IPS-18c (cell line): ENCODE results near the gene ADGRF1.

Experiments
- H3K4me3 ChIP-seq: 2 replicates; pipeline ENCODE4 v1.7.0; 2013; ENCODE audit warnings: low read depth, mild to moderate bottlenecking, low read length, moderate library complexity; ENCODE audit not compliant: insufficient read depth
- H3K9me3 ChIP-seq: one replicate; pipeline ENCODE4 v1.6.1; 2013; ENCODE audit warnings: mild to moderate bottlenecking, low read length, moderate library complexity; ENCODE audit not compliant: control insufficient read depth, insufficient read depth

The ADGRF1 gene

GRCh38 chr6:47032974-47033765 is 9.0 kb downstream of the ADGRF1 start:
- Histone ChIP-seq H3K9me3 (no peaks in the 10 kb centered on the region), H3K4me3 (no peak overlapping the region)

GRCh38 chr6:47031656-47032055 is 10.5 kb downstream of the ADGRF1 start:
- no peak overlapping the region for H3K4me3 ChIP-seq
- H3K9me3 ChIP-seq = no peaks in the 10 kb centered on the region

GRCh38 chr6:47029865-47030561 is 12.1 kb downstream of the ADGRF1 start:
- Histone ChIP-seq H3K4me3 (no peak overlapping the region), H3K9me3 (no peaks in the 10 kb centered on the region)

GRCh38 chr6:47028835-47029360 is 13.2 kb downstream of the ADGRF1 start:
- Histone ChIP-seq H3K9me3 (no peaks in the 10 kb centered on the region), H3K4me3 (no peak overlapping the region)

- no peak overlapping the region for H3K4me3 ChIP-seq
- H3K9me3 ChIP-seq = no peaks in the 10 kb centered on the region
These were observed 14.8 kb downstream of the ADGRF1 start for GRCh38 chr6:47027315-47027714.

- H3K9me3 ChIP-seq = no peaks in the 10 kb centered on the region
- no peak overlapping the region for H3K4me3 ChIP-seq
These were observed 15.5 kb downstream of the ADGRF1 start for GRCh38 chr6:47026679-47027078.

- Histone ChIP-seq H3K9me3 (no peaks in the 10 kb centered on the region), H3K4me3 (no peak overlapping the region)
These were observed 18.6 kb downstream of the ADGRF1 start for GRCh38 chr6:47023573-47023972.

- no peaks in the 10 kb centered on the region for H3K9me3 ChIP-seq
- no peak overlapping the region for H3K4me3 ChIP-seq
These were observed 19.9 kb downstream of the ADGRF1 start for GRCh38 chr6:47022191-47022590.

- no peak overlapping the region for H3K4me3 ChIP-seq
These were observed 22.2 kb downstream of the ADGRF1 start for GRCh38 chr6:47019941-47020340.

GRCh38 chr6:47016909-47017308 is 25.2 kb downstream of the ADGRF1 start:
- Histone ChIP-seq H3K9me3 (no peaks in the 10 kb centered on the region), H3K4me3 (no peak overlapping the region)

More at GRCh38 chr6:47019941-47020340, 22.2 kb downstream of the ADGRF1 start:
- no peaks in the 10 kb centered on the region for H3K9me3 ChIP-seq

- Histone ChIP-seq H3K4me3 (no peak overlapping the region), H3K9me3 (no peaks in the 10 kb centered on the region)
These were observed 25.9 kb downstream of the ADGRF1 start for GRCh38 chr6:47016261-47016660.

- H3K9me3 ChIP-seq = no peaks in the 10 kb centered on the region
- H3K4me3 ChIP-seq = no peak overlapping the region
These were observed 27.7 kb downstream of the ADGRF1 start for GRCh38 chr6:47014401-47014800.

- H3K4me3 ChIP-seq = no peak overlapping the region
- H3K9me3 ChIP-seq = no peaks in the 10 kb centered on the region
These were observed 32.5 kb downstream of the ADGRF1 start for GRCh38 chr6:47009583-47009982.

GRCh38 chr6:47008397-47008763 is 33.8 kb downstream of the ADGRF1 start:
- H3K4me3 ChIP-seq = no peak overlapping the region

GRCh38 chr6:47007657-47008396 is 34.3 kb downstream of the ADGRF1 start:
- no peaks in the 10 kb centered on the region for H3K9me3 ChIP-seq
- no peak overlapping the region for H3K4me3 ChIP-seq

More at GRCh38 chr6:47008397-47008763, 33.8 kb downstream of the ADGRF1 start:
- no peaks in the 10 kb centered on the region for H3K9me3 ChIP-seq

- H3K9me3 ChIP-seq = no peaks in the 10 kb centered on the region
- H3K4me3 ChIP-seq = no peak overlapping the region
These were observed 36.6 kb downstream of the ADGRF1 start for GRCh38 chr6:47005486-47005885.

GRCh38 chr6:47004463-47004862 is 37.7 kb downstream of the ADGRF1 start:
- H3K4me3 ChIP-seq = no peak overlapping the region

GRCh38 chr6:47000842-47001241 is 41.3 kb downstream of the ADGRF1 start:
- Histone ChIP-seq H3K9me3 (no peaks in the 10 kb centered on the region), H3K4me3 (no peak overlapping the region)

More at GRCh38 chr6:47004463-47004862, 37.7 kb downstream of the ADGRF1 start:
- no peaks in the 10 kb centered on the region for H3K9me3 ChIP-seq
